ENCODE data around the gene CNTNAP2.

DNA sequence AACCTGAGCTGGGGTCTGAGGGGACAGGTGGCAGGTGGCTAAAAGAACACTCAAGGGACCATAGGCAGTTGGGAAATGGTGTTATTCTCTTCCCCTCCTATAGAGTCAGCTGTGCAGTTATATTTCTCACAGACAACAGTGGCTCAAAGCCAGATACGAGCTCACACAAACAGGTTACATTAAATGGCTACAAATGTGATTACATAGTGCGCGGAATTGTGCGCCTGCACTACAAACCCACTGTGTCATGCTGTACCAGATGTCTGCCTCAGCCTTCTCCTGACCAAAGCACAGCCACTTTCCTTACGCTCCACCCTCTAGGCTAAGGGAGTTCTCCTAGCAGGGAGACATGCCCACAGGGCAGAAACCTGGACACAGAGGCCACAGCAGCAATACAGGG, 387.2 kb downstream of the CNTNAP2 start:
- TF ChIP-seq SUZ12 (IDR thresholded peaks at IDR 0.05; ENCODE audit: extremely low read depth, insufficient read depth, insufficient read length) (no peak), YY1 (IDR thresholded peaks at IDR 0.05; ENCODE audit: insufficient read depth, insufficient read length) (no peak)
